ENCODE measurements around the gene RRP1B.

RRP1B gene

DNA sequence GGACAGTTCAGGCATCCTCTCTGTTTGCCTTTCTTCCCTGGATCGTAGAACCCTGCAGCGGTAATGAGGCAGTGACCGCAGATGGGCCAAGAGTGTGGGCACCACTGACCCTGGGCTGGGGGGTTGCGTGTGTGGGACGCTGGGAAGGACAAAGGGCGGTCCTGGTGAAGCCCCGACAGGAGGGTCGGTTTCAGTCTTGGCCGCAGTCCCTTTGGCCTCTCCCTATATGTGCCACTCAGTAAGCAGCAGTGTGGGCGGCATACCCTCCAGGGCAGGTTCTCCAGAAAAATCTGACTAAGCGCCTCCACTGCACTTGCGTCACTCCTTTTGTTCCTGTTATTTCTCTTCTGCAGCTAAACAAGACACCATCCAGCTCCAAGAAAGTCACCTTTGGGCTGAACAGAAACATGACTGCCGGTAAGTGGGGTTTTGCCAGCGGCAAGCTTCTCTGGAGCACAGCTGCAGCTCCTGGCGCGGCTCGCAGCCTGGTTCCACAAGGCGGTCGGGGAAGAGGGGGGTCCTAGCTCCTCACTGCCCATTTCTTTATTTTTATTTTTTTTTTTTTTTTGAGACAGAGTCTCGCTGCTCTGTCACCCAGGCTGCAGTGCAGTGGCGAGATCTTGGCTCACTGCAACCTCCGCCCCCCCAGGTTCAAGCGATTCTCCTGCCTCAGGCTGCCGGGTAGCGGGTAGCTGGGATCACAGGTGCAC is 31.9 kb downstream of the RRP1B start:
- Histone ChIP-seq H3K27me3 (ENCODE audit: insufficient read depth, poor library complexity, severe bottlenecking) (no peaks in the 10 kb centered on the region), H3K4me3 (replicated peaks; ENCODE audit: insufficient read depth, low read length) (no peak overlapping the region), H3K27ac (replicated peaks) (no peak overlapping the region)
- DNase-seq (ENCODE audit: low read depth in 1 of 2, low spot score in 1 of 2) = no peak
- TF ChIP-seq, protein P1, sequence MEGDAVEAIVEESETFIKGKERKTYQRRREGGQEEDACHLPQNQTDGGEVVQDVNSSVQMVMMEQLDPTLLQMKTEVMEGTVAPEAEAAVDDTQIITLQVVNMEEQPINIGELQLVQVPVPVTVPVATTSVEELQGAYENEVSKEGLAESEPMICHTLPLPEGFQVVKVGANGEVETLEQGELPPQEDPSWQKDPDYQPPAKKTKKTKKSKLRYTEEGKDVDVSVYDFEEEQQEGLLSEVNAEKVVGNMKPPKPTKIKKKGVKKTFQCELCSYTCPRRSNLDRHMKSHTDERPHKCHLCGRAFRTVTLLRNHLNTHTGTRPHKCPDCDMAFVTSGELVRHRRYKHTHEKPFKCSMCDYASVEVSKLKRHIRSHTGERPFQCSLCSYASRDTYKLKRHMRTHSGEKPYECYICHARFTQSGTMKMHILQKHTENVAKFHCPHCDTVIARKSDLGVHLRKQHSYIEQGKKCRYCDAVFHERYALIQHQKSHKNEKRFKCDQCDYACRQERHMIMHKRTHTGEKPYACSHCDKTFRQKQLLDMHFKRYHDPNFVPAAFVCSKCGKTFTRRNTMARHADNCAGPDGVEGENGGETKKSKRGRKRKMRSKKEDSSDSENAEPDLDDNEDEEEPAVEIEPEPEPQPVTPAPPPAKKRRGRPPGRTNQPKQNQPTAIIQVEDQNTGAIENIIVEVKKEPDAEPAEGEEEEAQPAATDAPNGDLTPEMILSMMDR (IDR thresholded peaks at IDR 0.05; ENCODE audit: insufficient read depth, low read length) = no peak
- TF ChIP-seq GABPA (IDR thresholded peaks at IDR 0.05; ENCODE audit: low read depth) = no peak
- TF ChIP-seq, protein P2, sequence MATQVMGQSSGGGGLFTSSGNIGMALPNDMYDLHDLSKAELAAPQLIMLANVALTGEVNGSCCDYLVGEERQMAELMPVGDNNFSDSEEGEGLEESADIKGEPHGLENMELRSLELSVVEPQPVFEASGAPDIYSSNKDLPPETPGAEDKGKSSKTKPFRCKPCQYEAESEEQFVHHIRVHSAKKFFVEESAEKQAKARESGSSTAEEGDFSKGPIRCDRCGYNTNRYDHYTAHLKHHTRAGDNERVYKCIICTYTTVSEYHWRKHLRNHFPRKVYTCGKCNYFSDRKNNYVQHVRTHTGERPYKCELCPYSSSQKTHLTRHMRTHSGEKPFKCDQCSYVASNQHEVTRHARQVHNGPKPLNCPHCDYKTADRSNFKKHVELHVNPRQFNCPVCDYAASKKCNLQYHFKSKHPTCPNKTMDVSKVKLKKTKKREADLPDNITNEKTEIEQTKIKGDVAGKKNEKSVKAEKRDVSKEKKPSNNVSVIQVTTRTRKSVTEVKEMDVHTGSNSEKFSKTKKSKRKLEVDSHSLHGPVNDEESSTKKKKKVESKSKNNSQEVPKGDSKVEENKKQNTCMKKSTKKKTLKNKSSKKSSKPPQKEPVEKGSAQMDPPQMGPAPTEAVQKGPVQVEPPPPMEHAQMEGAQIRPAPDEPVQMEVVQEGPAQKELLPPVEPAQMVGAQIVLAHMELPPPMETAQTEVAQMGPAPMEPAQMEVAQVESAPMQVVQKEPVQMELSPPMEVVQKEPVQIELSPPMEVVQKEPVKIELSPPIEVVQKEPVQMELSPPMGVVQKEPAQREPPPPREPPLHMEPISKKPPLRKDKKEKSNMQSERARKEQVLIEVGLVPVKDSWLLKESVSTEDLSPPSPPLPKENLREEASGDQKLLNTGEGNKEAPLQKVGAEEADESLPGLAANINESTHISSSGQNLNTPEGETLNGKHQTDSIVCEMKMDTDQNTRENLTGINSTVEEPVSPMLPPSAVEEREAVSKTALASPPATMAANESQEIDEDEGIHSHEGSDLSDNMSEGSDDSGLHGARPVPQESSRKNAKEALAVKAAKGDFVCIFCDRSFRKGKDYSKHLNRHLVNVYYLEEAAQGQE (IDR thresholded peaks at IDR 0.05; ENCODE audit: insufficient replicate concordance, low read depth) = no peak
- TF ChIP-seq POLR2AphosphoS5 (IDR thresholded peaks at IDR 0.05; ENCODE audit: low read depth) = no peak
- no peak for TF ChIP-seq SPI1 (IDR thresholded peaks at IDR 0.05; ENCODE audit: borderline replicate concordance, low read depth)

DNA sequence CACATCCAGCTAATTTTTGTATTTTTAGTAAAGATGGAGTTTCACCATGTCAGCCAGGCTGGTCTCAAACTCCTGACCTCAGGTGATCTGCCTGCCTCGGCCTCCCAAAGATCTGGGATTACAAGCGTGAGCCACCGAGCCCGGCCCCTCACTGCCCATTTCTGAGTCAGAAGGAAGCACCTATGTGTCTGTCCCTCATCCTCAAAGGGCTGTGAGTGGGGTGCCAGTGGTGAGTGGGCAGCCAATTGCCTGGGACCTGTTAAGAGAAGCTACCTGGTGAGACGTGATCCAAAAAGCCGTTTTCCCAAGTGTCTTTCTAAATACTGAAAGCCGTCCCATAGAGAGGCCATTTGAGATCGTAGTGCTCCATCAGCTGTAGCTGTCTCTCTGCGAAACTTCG is 32.4 kb downstream of the RRP1B start:
- no peak for DNase-seq (ENCODE audit: low read depth in 1 of 2, low spot score in 1 of 2)
- Histone ChIP-seq H3K27me3 (ENCODE audit: insufficient read depth, poor library complexity, severe bottlenecking) (no peaks in the 10 kb centered on the region), H3K4me3 (replicated peaks; ENCODE audit: insufficient read depth, low read length) (no peak overlapping the region), H3K27ac (replicated peaks) (no peak overlapping the region)
- TF ChIP-seq, protein P2 (IDR thresholded peaks at IDR 0.05; ENCODE audit: insufficient replicate concordance, low read depth) = no peak
- no peak for TF ChIP-seq SPI1 (IDR thresholded peaks at IDR 0.05; ENCODE audit: borderline replicate concordance, low read depth)
- no peak for TF ChIP-seq GABPA (IDR thresholded peaks at IDR 0.05; ENCODE audit: low read depth)

DNA sequence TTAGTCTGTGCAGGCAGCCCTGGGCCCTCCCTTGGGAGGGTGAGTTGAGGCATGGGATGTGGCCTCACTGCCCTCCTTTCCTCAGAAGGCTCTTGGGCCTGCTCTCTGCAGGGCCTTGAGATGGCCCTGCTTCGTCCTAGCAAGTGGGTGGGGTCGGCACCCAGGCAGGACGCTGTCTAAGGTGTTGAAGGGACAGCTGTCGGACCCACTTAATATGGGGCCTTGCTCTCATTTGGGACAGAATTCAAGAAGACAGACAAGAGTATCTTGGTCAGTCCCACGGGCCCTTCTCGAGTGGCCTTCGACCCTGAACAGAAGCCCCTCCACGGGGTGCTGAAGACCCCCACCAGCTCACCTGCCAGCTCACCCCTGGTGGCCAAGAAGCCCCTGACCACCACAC is 33.6 kb downstream of the RRP1B start:
- Histone ChIP-seq H3K27ac (replicated peaks) (no peak overlapping the region), H3K4me3 (replicated peaks; ENCODE audit: insufficient read depth, low read length) (no peak overlapping the region), H3K27me3 (ENCODE audit: insufficient read depth, poor library complexity, severe bottlenecking) (no peaks in the 10 kb centered on the region)
- no peak for DNase-seq (ENCODE audit: low read depth in 1 of 2, low spot score in 1 of 2)
- TF ChIP-seq GABPA (IDR thresholded peaks at IDR 0.05; ENCODE audit: low read depth) (no peak), POLR2AphosphoS5 (IDR thresholded peaks at IDR 0.05; ENCODE audit: low read depth) (no peak), SPI1 (IDR thresholded peaks at IDR 0.05; ENCODE audit: borderline replicate concordance, low read depth) (no peak)
- TF ChIP-seq, protein P2 (IDR thresholded peaks at IDR 0.05; ENCODE audit: insufficient replicate concordance, low read depth) = no peak
- TF ChIP-seq, protein P1 (IDR thresholded peaks at IDR 0.05; ENCODE audit: insufficient read depth, low read length) = no peak
